ENCODE results near the gene TECPR1. TPM values are rescaled to one million over a fixed set of nuclear protein-coding genes. Genes with fewer than 3 reads are reported as not detected.

The TECPR1 gene
- total and polyA plus RNA-seq, 2 of the 4 experiments (the other 2 are of a cell fraction): 11.5 to 14.7 TPM

DNA sequence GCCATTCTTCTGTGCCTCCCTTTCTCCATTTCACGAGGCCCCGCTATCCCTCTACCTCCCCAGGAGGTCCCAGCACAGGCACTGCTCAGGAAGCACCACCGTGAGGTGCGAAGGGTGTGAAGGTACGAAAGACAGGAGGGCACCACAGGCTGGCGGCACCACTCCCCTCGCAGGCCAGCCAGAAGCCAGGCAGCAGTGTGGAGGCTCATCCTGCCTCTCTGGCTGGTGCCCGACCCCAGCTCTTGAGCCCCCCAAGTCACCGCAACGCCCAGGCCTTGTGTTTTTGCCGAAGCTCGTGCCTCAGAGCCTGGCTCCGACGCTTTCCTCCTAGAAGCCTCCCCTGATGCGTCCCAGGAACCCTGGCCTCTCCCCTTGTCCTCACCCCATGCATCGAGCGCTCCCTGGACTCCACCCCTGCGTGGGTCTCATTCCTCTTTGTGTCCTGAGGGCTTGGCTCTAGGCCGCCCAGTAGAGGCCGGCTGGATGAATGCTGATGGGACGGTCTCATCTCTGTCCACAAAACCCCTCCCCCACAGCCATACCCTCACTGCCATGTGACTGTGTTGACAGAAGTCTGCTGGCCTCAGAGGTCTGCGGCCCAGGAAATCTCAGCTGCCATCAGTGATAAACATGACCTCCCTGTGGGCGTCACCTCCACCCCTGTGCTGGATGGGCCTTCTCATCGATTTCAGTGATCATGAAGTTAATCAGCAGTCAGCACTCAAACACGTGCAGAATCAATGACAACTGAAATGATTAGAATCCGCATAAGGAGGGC, 48.8 kb upstream of the TECPR1 start:
- Histone ChIP-seq H4K91ac (ENCODE audit: insufficient read depth, low read depth, low read length) (no peak overlapping the region), H3K27me3 (ENCODE audit: control insufficient read depth, insufficient read depth, low read length) (no peaks in the 10 kb centered on the region), H3K9me1 (ENCODE audit: insufficient read depth, low read length) (peaks cover 3% of the 10 kb centered on the region; the same call in 1 of the 2 replicates), H3K4me2 (ENCODE audit: low read depth, low read length) (no peak overlapping the region), H2BK5ac (ENCODE audit: low read depth, low read length, poor library complexity, severe bottlenecking) (no peak overlapping the region), H2AK5ac (ENCODE audit: low read depth, low read length) (no peak overlapping the region), H4K20me1 (ENCODE audit: insufficient read depth, low read length) (peaks cover 5% of the 10 kb centered on the region; the same call in 1 of the 2 replicates), H3K23ac (ENCODE audit: low read depth, low read length) (no peak overlapping the region), H3K4ac (ENCODE audit: low read depth, low read length) (no peak overlapping the region), H2BK20ac (ENCODE audit: low read depth, low read length) (no peak overlapping the region), H3K79me1 (ENCODE audit: low read depth in 1 of 2, low read length in 2 of 2) (peaks cover 4 to 30% of the 10 kb centered on the region in 2 experiments; a peak in 3 of 4 replicates), H4K5ac (ENCODE audit: low read depth, low read length) (no peak overlapping the region), H3K18ac (ENCODE audit: low read depth, low read length) (no peak overlapping the region), H3K56ac (ENCODE audit: extremely low read depth, insufficient read depth, low read length) (no peak overlapping the region), H2AFZ (replicated peaks; ENCODE audit: low read length, poor library complexity) (peak overlapping the region; percentile 29), H3K4me3 (ENCODE audit: insufficient read depth, low read depth, low read length) (no peak overlapping the region), H3K36me3 (ENCODE audit: control insufficient read depth, insufficient read depth, low read length) (peaks cover 9% of the 10 kb centered on the region; the same call in 1 of the 2 replicates), H4K8ac (ENCODE audit: low read depth in 2 of 2, low read length in 2 of 2) (no peak overlapping the region), H2AK9ac (replicated peaks; ENCODE audit: low read depth, low read length, poor library complexity) (peak overlapping the region; percentile 24), H3K4me1 (ENCODE audit: control insufficient read depth, insufficient read depth, low read length) (no peaks in the 10 kb centered on the region; the same call in 1 of the 2 replicates), H3K9me3 (ENCODE audit: control insufficient read depth, insufficient read depth, low read length) (no peaks in the 10 kb centered on the region), H3K27ac (ENCODE audit: insufficient read depth, low read length) (no peak overlapping the region), H3K14ac (replicated peaks; ENCODE audit: low read depth, low read length) (no peak overlapping the region), H3K9ac (ENCODE audit: low read depth, low read length) (no peak overlapping the region), H2BK120ac (ENCODE audit: low read depth, low read length) (no peak overlapping the region), H2BK15ac (ENCODE audit: low read depth, low read length) (no peak overlapping the region)
- in situ Hi-C loops (cut with MboI; ENCODE audit: low sequenced_read_pairs) (loop anchor here (25.0 kb wide), 1 partner anchor 437 kb away; no protein-coding TSS in a partner anchor), dilution Hi-C loops (cut with HindIII; ENCODE audit: low sequenced_read_pairs, unreplicated experiment) (no loop called here), intact Hi-C loops (cut with micrococcal nuclease) (no loop called here)
- no peak for ATAC-seq (ENCODE audit: low read depth)
- POLR2A ChIA-PET (ENCODE audit: unreplicated experiment): no interaction called here
- CTCF ChIA-PET: interaction anchor here (0.6 kb wide), 1 partner anchor 548 kb away, joined by 3 read pairs; no protein-coding TSS in a partner anchor
- BruUV-seq (replicated peaks): no TSS peak
- 91% methylated on average over 14 of the region's 26 CpGs; no CpG with 5 or more reads in 1 of the 2 experiments for WGBS, 2 experiments (ENCODE audit: extremely low coverage in 2 of 2, insufficient read length in 1 of 2)
- no peak for DNase-seq
- TF ChIP-seq RCOR1 (IDR thresholded peaks at IDR 0.05; ENCODE audit: insufficient replicate concordance, low read length) (no peak), NFE2L2 (IDR thresholded peaks at IDR 0.05; ENCODE audit: low read depth, low read length) (no peak), RAD21 (IDR thresholded peaks at IDR 0.05; ENCODE audit: low read length) (no peak), CEBPB (IDR thresholded peaks at IDR 0.05; ENCODE audit: low read depth, low read length) (no peak), SMC3 (IDR thresholded peaks at IDR 0.05; ENCODE audit: low read depth, low read length) (no peak), ELK1 (IDR thresholded peaks at IDR 0.05; ENCODE audit: borderline replicate concordance, low read depth, low read length) (no peak), MAZ (IDR thresholded peaks at IDR 0.05; ENCODE audit: borderline replicate concordance, low read depth, low read length) (no peak), MXI1 (IDR thresholded peaks at IDR 0.05; ENCODE audit: borderline replicate concordance, low read depth, low read length) (no peak), FOS (IDR thresholded peaks at IDR 0.05; ENCODE audit: low read depth, low read length) (no peak), POLR2A (IDR thresholded peaks at IDR 0.05; ENCODE audit: low read depth, low read length) (no peak), RFX5 (IDR thresholded peaks at IDR 0.05; ENCODE audit: low read depth, low read length) (no peak), CHD1 (IDR thresholded peaks at IDR 0.05; ENCODE audit: low read depth, low read length) (no peak), BHLHE40 (IDR thresholded peaks at IDR 0.05; ENCODE audit: low read depth, low read length) (no peak)
- TF ChIP-seq, protein P1, sequence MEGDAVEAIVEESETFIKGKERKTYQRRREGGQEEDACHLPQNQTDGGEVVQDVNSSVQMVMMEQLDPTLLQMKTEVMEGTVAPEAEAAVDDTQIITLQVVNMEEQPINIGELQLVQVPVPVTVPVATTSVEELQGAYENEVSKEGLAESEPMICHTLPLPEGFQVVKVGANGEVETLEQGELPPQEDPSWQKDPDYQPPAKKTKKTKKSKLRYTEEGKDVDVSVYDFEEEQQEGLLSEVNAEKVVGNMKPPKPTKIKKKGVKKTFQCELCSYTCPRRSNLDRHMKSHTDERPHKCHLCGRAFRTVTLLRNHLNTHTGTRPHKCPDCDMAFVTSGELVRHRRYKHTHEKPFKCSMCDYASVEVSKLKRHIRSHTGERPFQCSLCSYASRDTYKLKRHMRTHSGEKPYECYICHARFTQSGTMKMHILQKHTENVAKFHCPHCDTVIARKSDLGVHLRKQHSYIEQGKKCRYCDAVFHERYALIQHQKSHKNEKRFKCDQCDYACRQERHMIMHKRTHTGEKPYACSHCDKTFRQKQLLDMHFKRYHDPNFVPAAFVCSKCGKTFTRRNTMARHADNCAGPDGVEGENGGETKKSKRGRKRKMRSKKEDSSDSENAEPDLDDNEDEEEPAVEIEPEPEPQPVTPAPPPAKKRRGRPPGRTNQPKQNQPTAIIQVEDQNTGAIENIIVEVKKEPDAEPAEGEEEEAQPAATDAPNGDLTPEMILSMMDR (conservative IDR thresholded peaks at IDR 0.05; ENCODE audit: low read depth, low read length): no peak
- TF ChIP-seq, protein P2, sequence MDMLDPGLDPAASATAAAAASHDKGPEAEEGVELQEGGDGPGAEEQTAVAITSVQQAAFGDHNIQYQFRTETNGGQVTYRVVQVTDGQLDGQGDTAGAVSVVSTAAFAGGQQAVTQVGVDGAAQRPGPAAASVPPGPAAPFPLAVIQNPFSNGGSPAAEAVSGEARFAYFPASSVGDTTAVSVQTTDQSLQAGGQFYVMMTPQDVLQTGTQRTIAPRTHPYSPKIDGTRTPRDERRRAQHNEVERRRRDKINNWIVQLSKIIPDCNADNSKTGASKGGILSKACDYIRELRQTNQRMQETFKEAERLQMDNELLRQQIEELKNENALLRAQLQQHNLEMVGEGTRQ (IDR thresholded peaks at IDR 0.05; ENCODE audit: low read depth, low read length): no peak

Data from IMR-90 (cell line).